GM12875 (cell line): ENCODE results near the gene HEPHL1.

Experiments
- H3K4me3 ChIP-seq: one replicate; pipeline ENCODE4 v1.5.1; 2011; ENCODE audit warnings: low read depth, low read length, control low read depth
- TF ChIP-seq, protein P1 (sequence below): IDR thresholded peaks from 2 replicates; pipeline ENCODE4 v1.5.1; 2011; ENCODE audit warnings: low read depth, mild to moderate bottlenecking, control low read depth, inconsistent platforms, low read length, moderate library complexity, borderline replicate concordance; ENCODE audit not compliant: insufficient read depth

Gene HEPHL1

DNA sequence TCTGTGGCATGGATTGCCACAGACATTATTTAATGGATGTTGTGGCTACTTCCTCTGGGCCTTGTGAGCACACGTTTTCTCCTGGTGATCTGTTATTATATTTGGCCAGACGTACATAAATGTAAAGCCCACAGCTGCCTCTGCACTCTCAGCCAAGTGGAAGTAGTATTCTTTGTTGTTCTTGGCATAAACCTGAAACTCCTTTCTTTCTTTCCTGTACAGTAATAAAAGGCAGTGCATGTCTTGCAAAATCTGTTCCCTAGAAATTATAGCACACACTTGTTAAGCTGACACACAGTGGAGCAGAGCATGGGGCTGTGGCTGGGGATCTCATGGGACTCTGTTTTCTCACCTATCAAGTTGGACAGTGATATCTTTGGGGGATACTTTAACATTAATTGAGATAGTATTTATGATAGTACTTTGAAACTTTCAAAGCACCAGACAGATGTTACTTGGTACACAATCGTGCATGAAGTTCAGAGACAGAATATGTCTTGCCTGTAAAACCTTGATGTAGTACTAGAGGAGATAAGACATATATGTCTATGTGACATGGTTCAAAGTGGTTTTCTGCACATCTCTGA, 128.4 kb downstream of the HEPHL1 start:
- TF ChIP-seq, protein P1, sequence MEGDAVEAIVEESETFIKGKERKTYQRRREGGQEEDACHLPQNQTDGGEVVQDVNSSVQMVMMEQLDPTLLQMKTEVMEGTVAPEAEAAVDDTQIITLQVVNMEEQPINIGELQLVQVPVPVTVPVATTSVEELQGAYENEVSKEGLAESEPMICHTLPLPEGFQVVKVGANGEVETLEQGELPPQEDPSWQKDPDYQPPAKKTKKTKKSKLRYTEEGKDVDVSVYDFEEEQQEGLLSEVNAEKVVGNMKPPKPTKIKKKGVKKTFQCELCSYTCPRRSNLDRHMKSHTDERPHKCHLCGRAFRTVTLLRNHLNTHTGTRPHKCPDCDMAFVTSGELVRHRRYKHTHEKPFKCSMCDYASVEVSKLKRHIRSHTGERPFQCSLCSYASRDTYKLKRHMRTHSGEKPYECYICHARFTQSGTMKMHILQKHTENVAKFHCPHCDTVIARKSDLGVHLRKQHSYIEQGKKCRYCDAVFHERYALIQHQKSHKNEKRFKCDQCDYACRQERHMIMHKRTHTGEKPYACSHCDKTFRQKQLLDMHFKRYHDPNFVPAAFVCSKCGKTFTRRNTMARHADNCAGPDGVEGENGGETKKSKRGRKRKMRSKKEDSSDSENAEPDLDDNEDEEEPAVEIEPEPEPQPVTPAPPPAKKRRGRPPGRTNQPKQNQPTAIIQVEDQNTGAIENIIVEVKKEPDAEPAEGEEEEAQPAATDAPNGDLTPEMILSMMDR, result no peak
- no peak overlapping the region for H3K4me3 ChIP-seq

DNA sequence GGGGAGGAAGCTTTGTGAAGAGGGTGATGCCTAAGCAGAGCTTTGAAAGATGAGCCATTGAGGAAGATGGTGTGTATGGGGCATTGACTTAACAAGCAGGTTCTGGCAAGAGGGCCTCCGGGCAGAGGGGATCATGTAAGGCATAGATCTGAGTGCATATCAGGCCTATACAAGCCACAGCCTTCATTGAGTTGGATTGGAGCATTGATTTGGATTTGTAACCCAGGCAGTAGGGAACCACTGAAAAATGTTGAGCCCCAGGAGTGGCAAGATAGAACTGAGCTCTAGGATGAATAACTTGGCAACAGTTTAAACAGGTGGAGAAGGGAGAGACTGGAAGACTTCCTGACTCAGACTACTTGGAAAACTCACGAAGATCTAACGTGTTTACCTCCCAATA, 128.9 kb downstream of the HEPHL1 start:
- TF ChIP-seq, protein P1, result no peak
- H3K4me3 ChIP-seq, result no peak overlapping the region

DNA sequence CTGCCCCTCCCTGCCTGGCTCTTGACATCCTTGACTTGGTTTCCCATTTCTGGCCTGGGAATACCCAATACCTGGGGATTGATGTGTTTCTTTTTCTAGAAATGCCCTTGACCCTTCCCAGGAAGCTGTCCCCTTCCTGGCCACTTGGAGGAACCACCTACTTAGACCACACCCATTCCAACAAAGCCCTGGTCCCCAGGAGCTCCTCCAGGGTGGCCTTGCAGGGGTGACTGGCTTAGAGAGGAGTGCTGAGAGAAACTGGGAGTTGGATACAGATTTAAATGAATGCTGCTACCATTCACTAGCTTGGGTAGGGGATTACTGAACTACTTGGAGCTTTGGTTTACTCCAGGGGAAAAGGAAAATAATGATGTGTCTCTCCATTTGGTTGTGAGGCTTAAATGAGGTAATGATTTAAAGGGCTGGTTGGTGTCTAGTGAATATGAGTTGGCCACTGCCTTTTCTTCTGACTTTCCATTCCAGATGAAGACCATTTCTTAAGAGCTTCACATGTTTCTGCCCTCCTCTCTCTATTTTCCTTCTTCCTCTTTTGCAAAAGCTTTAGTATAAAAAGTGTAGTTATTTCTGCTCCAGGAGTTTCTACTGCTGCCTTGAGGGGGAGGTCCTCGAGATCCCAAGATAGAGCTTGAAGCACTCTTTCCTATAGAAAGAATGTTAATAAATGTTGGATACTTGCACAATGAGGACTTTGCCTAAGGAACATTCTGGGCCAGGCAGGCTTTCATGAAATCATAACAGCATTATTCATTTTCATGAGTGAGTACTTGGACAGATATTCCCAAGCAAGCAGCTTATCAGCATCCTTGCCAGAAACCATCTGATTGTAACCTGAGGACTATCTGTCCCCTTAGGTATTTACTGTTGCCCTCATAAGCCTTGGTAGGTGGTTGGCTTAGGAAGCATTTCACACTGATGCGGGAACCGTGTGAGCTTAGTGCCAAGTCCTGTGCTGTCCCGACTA, 129.8 kb downstream of the HEPHL1 start:
- TF ChIP-seq, protein P1, result no peak
- no peak overlapping the region for H3K4me3 ChIP-seq

DNA sequence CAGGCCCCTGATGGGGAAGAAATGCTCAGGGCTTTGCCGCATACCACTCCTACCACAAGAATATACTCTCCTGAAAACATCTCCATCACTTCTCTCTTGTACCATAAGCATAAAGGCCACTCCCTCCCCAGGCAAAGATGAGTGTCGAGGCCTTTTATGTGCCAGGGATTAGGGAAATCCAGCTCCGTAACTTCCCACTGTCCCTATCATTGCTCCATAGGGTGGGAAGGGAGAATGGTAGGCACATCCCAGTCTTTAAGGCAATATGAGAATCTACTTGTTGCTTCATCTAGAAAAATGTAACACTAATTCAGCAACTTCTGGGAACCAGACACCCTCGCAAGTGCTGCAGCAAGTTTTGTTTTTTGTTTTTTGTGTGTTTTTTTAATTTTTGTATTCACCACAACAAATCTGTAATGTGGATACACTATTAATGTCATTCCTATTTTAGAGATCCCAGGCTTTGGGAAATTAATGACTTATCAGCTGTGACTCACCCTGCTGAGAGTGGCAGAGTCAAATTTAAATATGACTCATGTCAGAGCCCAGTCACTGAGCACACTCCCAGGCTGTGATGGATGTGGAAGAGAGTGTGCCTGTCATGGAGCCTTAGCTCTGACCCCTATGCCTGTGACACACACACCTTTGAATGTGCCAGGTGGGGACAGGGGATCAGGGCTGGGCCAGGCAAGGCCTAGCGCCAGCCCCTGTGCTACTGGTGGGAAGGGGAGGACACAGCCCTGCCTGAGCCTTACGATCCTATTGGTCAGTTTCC, 130.9 kb downstream of the HEPHL1 start:
- TF ChIP-seq, protein P1, result no peak
- H3K4me3 ChIP-seq, result no peak overlapping the region

DNA sequence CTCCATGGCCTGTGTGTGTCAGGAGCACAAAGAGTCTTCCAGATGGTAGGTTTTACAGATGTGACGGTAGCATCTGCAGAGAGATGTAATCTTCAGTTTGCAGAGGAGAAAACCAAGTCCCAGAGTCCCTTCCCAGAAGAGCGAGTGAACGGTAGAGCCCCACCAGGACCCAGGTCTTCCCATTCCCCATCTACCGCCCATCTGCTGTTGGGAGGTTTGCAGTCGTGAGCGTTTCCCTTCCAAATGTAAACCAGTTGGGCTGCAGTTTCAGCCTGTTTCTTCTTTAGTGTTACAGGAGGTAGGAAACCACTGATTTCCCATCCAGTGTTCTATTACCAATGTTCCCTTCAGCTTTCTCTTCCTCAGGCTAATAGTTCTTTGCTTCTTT, 131.5 kb downstream of the HEPHL1 start:
- TF ChIP-seq, protein P1, result no peak
- H3K4me3 ChIP-seq, result no peak overlapping the region

DNA sequence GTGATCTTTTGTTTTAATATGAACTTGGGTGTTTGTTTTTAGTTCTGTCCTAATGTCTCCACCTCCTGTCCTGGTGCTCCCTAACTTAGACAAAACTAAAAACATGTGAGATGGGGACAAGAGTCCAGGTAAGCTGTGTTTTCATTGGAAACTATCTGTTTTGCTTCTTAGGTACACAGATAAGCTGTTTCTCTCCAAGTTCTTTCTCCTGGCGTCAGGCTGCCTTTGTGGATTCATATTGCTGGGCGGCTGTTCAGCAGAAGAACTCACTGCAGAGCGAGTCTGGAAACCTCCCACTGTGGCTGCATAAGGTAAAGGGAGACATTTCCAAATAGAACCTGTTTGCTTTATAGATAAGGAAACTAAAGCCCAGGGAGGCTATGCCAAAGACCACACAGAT, 132.2 kb downstream of the HEPHL1 start:
- TF ChIP-seq, protein P1, result no peak

More for the DNA sequence above, 132.2 kb downstream of the HEPHL1 start:
- no peak overlapping the region for H3K4me3 ChIP-seq
